Activated naive CD8-positive, alpha-beta T cell treated with anti-CD3 and anti-CD28 coated beads for 36 hours (primary cell): ENCODE results near the gene STRADA. TPM values are rescaled to one million over a fixed set of nuclear protein-coding genes. Genes with fewer than 3 reads are reported as not detected.
A peak's percentile ranks its signal among the peaks of the same experiment; 100 is the strongest.

Experiments
- DNase-seq: peaks from one replicate; pipeline ENCODE4 v3.0.0; 2021
- H3K27ac Mint-ChIP-seq: one replicate; pipeline ENCODE4 v1.8.0; 2022; ENCODE audit warnings: mild to moderate bottlenecking, moderate library complexity, mixed read lengths
- H3K27me3 Mint-ChIP-seq: one replicate; pipeline ENCODE4 v1.8.0; 2022; ENCODE audit warnings: mild to moderate bottlenecking, mixed read lengths
- H3K36me3 Mint-ChIP-seq: one replicate; pipeline ENCODE4 v1.8.0; 2021; ENCODE audit warnings: mild to moderate bottlenecking, mixed read lengths
- H3K4me1 Mint-ChIP-seq: one replicate; pipeline ENCODE4 v1.8.0; 2021; ENCODE audit warnings: mixed read lengths
- H3K4me3 Mint-ChIP-seq: one replicate; pipeline ENCODE4 v1.8.0; 2022; ENCODE audit warnings: mild to moderate bottlenecking, moderate library complexity, mixed read lengths
- H3K9me3 Mint-ChIP-seq: one replicate; pipeline ENCODE4 v1.8.0; 2022; ENCODE audit warnings: mixed read lengths
- total RNA-seq, 2 experiments: library from RNA; stranded (reverse); gene quantifications; one replicate each; pipeline ENCODE4 v1.2.3, GENCODE V29; 2021

The STRADA gene
- total RNA-seq, 2 experiments from 2014 or later, result 39.1 to 40.9 TPM

GRCh38 chr17:63716426-63716825 lies 25.2 kb downstream of the STRADA start:
- DNase-seq, result no peak
- Mint-ChIP-seq H3K27me3 (no peaks in the 10 kb centered on the region), H3K27ac (peak overlapping the region; percentile 41), H3K4me1 (peaks cover 2% of the 10 kb centered on the region), H3K4me3 (no peak overlapping the region), H3K36me3 (peaks cover 3% of the 10 kb centered on the region), H3K9me3 (no peaks in the 10 kb centered on the region)

GRCh38 chr17:63714550-63715277 lies 26.9 kb downstream of the STRADA start:
- DNase-seq, result no peak
- peaks cover 12% of the 10 kb centered on the region for H3K4me1 Mint-ChIP-seq
- no peaks in the 10 kb centered on the region for H3K9me3 Mint-ChIP-seq
- no peak overlapping the region for H3K4me3 Mint-ChIP-seq
- H3K36me3 Mint-ChIP-seq, result peaks cover 13% of the 10 kb centered on the region
- no peaks in the 10 kb centered on the region for H3K27me3 Mint-ChIP-seq
- H3K27ac Mint-ChIP-seq, result no peak overlapping the region

DNA sequence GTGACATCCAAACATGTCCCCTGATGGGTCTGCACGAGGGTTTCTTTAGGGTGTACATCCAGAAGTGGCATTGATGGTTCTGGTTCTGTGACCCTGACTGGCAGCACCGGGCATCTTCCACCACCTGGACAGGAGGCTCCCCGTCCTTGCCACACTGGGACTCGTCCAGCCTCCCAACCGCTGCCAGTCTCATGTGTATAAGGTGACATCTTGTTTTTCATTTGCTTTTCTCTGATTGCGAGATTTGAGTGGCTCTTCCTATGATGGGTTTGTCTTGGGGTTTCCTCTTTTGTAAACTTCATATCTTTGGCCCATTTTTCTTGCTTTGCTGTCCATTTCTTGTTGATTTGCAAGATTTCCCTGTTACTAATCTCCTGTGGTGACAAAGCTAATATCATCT lies 32.5 kb downstream of the STRADA start:
- Mint-ChIP-seq H3K4me3 (no peak overlapping the region), H3K9me3 (no peaks in the 10 kb centered on the region), H3K27me3 (no peaks in the 10 kb centered on the region), H3K36me3 (peaks cover 33% of the 10 kb centered on the region), H3K27ac (peak overlapping the region; percentile 21), H3K4me1 (peaks cover 51% of the 10 kb centered on the region)
- DNase-seq, result no peak

DNA sequence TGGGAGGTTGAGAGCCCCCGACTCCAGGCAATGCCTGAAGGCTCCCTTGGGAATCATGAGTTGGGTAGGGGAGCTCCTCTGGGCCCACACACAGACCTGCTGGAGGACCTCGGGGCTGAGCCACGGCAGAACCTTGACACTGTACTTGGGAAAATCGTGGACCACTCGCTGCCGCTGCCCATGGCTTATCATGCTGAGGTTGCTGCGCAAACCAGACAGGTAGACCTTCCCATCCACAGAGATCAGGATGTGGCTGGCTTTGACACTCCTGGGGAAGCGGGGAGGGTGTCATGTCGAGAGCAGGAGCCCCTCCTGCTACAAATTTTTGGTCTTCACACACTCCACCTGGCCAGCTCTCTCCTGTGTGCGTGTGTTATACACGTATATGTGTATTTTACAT lies 34.4 kb downstream of the STRADA start:
- H3K36me3 Mint-ChIP-seq, result peaks cover 52% of the 10 kb centered on the region

GRCh38 chr17:63706336-63707082 lies 35.1 kb downstream of the STRADA start:
- Mint-ChIP-seq H3K4me1 (peaks cover 75% of the 10 kb centered on the region), H3K27ac (peak overlapping the region; percentile 79), H3K9me3 (no peaks in the 10 kb centered on the region), H3K4me3 (peak overlapping the region; percentile 35), H3K27me3 (no peaks in the 10 kb centered on the region), H3K36me3 (peaks cover 58% of the 10 kb centered on the region)
- no peak for DNase-seq

More for the DNA sequence above, 34.4 kb downstream of the STRADA start:
- Mint-ChIP-seq H3K27ac (peak overlapping the region; percentile 79), H3K4me1 (peaks cover 70% of the 10 kb centered on the region), H3K4me3 (no peak overlapping the region), H3K27me3 (no peaks in the 10 kb centered on the region), H3K9me3 (no peaks in the 10 kb centered on the region)
- no peak for DNase-seq

GRCh38 chr17:63705657-63706056 lies 35.9 kb downstream of the STRADA start:
- DNase-seq, result no peak
- H3K27me3 Mint-ChIP-seq, result no peaks in the 10 kb centered on the region
- H3K4me3 Mint-ChIP-seq, result no peak overlapping the region
- H3K36me3 Mint-ChIP-seq, result peaks cover 60% of the 10 kb centered on the region
- H3K9me3 Mint-ChIP-seq, result no peaks in the 10 kb centered on the region
- peaks cover 77% of the 10 kb centered on the region for H3K4me1 Mint-ChIP-seq
- H3K27ac Mint-ChIP-seq, result peak overlapping the region; percentile 74

GRCh38 chr17:63704836-63705235 lies 36.8 kb downstream of the STRADA start:
- H3K9me3 Mint-ChIP-seq, result no peaks in the 10 kb centered on the region
- no peaks in the 10 kb centered on the region for H3K27me3 Mint-ChIP-seq
- DNase-seq, result no peak
- H3K36me3 Mint-ChIP-seq, result peaks cover 52% of the 10 kb centered on the region
- H3K27ac Mint-ChIP-seq, result peak overlapping the region; percentile 74
- peaks cover 70% of the 10 kb centered on the region for H3K4me1 Mint-ChIP-seq
- H3K4me3 Mint-ChIP-seq, result peak overlapping the region; percentile 18

GRCh38 chr17:63704259-63704576 lies 37.4 kb downstream of the STRADA start:
- peak overlapping the region; percentile 74 for H3K27ac Mint-ChIP-seq
- peak overlapping the region; percentile 89 for H3K4me3 Mint-ChIP-seq
- no peaks in the 10 kb centered on the region for H3K27me3 Mint-ChIP-seq
- H3K4me1 Mint-ChIP-seq, result peaks cover 65% of the 10 kb centered on the region
- no peak for DNase-seq
- peaks cover 49% of the 10 kb centered on the region for H3K36me3 Mint-ChIP-seq
- no peaks in the 10 kb centered on the region for H3K9me3 Mint-ChIP-seq

DNA sequence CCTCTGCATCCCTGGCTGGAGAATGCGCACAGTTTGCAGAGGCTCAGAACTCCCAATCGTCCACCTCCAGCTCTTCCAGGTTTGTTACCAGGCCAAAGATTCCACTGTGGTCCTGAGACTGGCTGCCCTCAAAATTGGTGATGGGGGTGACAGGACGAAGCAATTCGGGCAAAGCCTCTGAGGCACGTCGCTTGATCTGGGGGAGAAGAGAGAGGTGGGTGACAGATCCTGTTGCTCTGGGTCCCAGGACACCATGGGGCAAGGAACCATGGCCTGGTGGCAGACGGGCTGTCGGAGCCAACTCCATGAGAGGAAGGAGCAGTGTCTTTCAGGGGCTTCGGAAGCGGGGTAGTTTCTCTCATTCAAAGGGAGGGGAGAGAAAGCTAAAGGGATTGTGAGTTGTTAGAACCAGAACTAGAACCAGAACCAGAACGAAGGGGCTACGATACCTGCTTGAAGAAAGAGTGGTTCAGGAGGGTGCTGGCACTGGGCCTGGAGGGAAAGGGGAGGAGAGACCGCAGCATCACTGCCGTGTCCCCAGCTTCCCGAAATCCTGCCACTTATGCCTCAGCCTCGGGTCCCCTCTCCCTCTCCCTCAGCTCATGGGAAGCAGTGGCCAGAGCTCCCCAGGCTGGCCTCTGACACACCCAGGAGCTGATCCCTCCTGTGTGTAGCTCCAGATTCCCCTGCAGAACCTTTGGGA lies 37.9 kb downstream of the STRADA start:
- Mint-ChIP-seq H3K4me3 (peak overlapping the region; percentile 89), H3K9me3 (no peaks in the 10 kb centered on the region), H3K4me1 (peaks cover 59% of the 10 kb centered on the region), H3K27me3 (no peaks in the 10 kb centered on the region), H3K27ac (peak overlapping the region; percentile 97), H3K36me3 (peaks cover 46% of the 10 kb centered on the region)
- DNase-seq, result no peak

DNA sequence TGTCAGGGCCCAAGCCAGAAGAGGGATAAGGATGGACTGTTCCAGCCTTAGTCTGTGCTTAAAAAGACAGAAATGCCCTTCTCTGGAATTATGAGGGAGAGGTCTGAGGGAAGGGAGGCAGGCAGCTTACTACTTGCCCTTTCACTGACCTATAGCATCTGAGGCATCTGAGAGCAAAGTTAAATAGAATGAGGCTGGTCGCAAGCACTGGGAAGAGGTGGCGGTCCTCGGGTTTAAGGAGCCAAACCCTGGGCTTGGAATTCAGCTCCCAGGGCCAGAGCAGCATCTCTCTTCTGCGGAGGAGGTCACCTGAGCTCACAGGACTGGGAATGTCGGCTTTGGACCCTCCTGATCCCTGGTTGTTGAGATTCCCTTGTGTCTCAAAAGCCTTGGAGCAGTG lies 38.6 kb downstream of the STRADA start:
- Mint-ChIP-seq H3K4me1 (peaks cover 55% of the 10 kb centered on the region), H3K9me3 (no peaks in the 10 kb centered on the region), H3K27me3 (no peaks in the 10 kb centered on the region), H3K4me3 (peak overlapping the region; percentile 89), H3K27ac (peak overlapping the region; percentile 97), H3K36me3 (peaks cover 44% of the 10 kb centered on the region)
- DNase-seq, result no peak

DNA sequence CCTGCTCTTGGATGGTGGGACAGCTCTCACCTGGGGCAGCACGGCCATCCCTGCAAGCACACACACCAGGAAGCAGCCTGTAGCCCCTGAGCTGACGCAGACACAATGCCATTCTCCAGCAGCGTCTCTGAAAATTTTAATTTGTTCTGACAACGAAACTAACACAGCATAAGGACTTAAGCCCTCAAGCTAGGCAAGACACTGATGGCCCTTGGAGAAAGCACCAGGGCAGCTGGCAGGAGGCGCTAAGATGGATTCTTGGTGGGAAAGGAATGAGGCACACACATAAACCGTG lies 38.9 kb downstream of the STRADA start:
- no peaks in the 10 kb centered on the region for H3K27me3 Mint-ChIP-seq
- H3K4me3 Mint-ChIP-seq, result peak overlapping the region; percentile 89
- DNase-seq, result no peak
- peaks cover 59% of the 10 kb centered on the region for H3K4me1 Mint-ChIP-seq
- peaks cover 47% of the 10 kb centered on the region for H3K36me3 Mint-ChIP-seq
- H3K27ac Mint-ChIP-seq, result peak overlapping the region; percentile 97
- H3K9me3 Mint-ChIP-seq, result no peaks in the 10 kb centered on the region

DNA sequence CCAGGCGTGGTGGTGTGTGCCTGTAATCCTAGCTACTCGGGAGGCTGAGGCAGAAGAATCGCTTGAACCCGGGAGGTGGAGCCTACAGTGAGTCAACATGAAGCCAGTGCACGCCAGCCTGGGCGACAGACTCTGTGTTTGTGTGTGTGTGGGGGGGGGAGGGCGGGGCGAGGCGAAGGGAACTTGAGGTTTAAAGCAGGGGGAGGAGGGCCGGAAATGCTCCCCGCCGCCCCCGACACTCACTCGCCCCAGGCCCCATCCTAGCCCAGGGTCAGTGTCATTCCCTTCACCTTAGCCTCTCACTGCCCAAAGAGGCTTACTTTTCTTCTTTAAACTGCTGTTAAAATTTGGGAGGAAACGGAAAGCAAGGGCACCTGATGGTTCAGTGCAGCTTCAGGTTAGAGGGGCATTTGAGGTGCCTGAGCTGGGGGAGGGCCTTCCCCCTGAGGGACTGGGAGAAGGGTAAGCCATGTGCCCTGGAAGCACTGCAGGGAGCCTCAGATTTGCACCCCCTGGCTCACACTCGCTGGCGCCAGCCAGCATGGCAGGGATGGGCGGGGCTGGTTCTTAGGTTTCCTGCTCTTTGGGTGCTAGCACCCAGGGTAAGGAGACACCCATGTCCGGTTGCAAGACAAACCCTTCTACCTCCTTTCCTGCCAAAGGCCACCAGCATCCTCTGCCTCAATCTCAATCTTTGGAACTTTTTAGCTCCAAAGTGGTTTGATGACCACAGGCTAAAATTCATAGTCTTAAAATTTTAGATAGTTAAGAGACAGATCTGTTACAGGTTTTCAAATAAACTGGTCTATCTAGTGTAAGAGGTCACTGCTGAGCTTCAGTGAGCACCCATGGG lies 39.5 kb downstream of the STRADA start:
- peak; percentile 78 for DNase-seq
- peak overlapping the region; percentile 89 for H3K4me3 Mint-ChIP-seq

DNA sequence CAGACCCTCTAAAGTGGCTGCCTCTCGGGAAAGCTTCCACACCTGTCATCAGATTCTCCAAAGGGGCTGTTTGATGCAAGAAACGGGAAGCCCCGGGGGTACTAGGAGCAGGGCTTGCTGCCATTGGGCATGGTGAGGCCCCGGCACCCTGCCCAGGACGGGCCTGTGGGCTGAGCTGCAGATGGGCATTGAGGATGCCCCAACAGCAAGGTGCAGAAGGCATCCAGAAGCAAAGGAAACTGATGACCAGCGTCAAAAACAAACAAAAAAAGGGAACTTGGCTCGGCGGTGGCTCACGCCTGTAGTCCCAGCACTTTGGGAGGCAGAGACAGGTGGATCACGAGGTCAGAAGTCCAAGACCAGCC lies 40.2 kb downstream of the STRADA start:
- no peak for DNase-seq
- Mint-ChIP-seq H3K27me3 (no peaks in the 10 kb centered on the region), H3K9me3 (no peaks in the 10 kb centered on the region), H3K36me3 (peaks cover 52% of the 10 kb centered on the region), H3K27ac (peak overlapping the region; percentile 97), H3K4me1 (peaks cover 60% of the 10 kb centered on the region), H3K4me3 (peak overlapping the region; percentile 89)

More for the DNA sequence above, 39.5 kb downstream of the STRADA start:
- Mint-ChIP-seq H3K9me3 (no peaks in the 10 kb centered on the region), H3K27me3 (no peaks in the 10 kb centered on the region), H3K36me3 (peaks cover 47% of the 10 kb centered on the region), H3K4me1 (peaks cover 60% of the 10 kb centered on the region), H3K27ac (peak overlapping the region; percentile 97)

DNA sequence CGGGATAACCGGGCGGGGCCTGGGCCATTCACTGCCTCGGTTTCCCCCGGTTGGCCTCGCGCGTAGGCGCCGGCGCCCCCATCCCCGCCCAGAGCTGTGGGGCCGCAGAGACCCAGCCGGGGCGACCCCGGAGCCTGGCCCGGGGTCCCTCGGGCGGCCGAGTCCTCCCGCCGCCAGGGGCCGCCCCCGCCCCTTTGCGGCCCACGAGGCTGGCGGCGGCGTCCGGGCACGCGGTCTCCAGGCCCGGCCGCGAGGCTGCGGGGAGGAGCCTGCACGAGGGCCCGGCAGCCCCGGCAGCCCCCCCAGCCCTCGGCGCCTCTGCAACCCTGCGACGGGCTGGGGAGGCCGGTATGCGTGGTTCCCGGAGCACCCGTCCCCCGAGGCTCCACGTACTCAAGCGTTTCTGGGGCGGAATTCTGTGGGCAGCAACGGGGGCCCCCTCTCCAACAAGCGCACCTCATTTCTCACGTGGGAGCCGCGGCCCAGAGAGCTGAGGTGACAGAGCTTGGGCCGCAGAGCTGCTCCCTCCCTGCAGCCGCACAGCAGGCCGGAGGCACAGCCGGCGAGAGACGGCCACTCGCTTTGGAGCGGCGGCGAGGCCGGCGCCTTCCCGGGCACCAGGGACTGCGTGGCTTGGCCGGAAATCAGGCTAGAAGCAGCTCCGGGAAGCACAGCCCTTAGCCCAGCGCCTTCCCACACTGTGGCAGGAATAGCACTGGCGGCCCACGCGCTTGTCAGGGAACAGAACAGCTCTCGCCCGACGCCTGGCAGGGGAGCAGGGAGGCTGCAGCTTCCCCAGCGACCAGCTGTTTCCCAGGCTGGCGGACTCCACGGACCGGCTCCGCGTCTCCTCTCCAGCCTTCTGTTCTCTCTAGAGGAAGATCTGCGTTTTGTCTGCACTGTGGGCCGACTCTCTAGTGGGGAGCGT lies 40.8 kb downstream of the STRADA start:
- Mint-ChIP-seq H3K27ac (peak overlapping the region; percentile 97), H3K27me3 (no peaks in the 10 kb centered on the region), H3K4me1 (peaks cover 61% of the 10 kb centered on the region), H3K9me3 (no peaks in the 10 kb centered on the region), H3K4me3 (peak overlapping the region; percentile 89), H3K36me3 (peaks cover 54% of the 10 kb centered on the region)
- peak; percentile 74 for DNase-seq
